Smooth muscle cell (in vitro differentiated cells): Measurements from ENCODE around the gene SCIN. TPM values are rescaled to one million over a fixed set of nuclear protein-coding genes. Genes with fewer than 3 reads are reported as not detected.
"Not testable (repeated sequence)": the region's sequence is repeated elsewhere in the genome, so short reads cannot be mapped to it uniquely, and the experiment has no call there.

Source experiments
- DNase-seq: peaks from one replicate; lab custom pipeline; 2025; ENCODE audit not compliant: unreplicated experiment; lab: John Stamatoyannopoulos, UW
- H2AFZ ChIP-seq: fragments of 200-600 bp; sonication (generic); 2 replicates; pipeline ENCODE4 v1.6.0; 2016; ENCODE audit warnings: antibody characterized with exemption, low read depth, mild to moderate bottlenecking
- H3F3A ChIP-seq: fragments of 200-600 bp; sonication (generic); 2 replicates; pipeline ENCODE4 v1.6.0; 2017; ENCODE audit warnings: antibody characterized with exemption, low read depth
- H3K27ac ChIP-seq: fragments of 200-600 bp; sonication (generic); 2 replicates; pipeline ENCODE4 v1.5.1; 2016; ENCODE audit warnings: low read depth, mild to moderate bottlenecking
- H3K27me3 ChIP-seq: fragments of 200-600 bp; sonication (generic); 2 replicates; pipeline ENCODE4 v1.6.1; 2016; ENCODE audit warnings: low read depth, mild to moderate bottlenecking
- H3K36me3 ChIP-seq: fragments of 200-600 bp; sonication (generic); 2 replicates; pipeline ENCODE4 v1.5.1; 2016; ENCODE audit warnings: low read depth
- H3K4me1 ChIP-seq: fragments of 200-600 bp; sonication (generic); 2 replicates; pipeline ENCODE4 v1.5.1; 2016; ENCODE audit warnings: low read depth
- H3K4me2 ChIP-seq: fragments of 200-600 bp; sonication (generic); 2 replicates; pipeline ENCODE4 v1.6.0; 2016; ENCODE audit warnings: mild to moderate bottlenecking
- H3K4me3 ChIP-seq: fragments of 200-600 bp; sonication (generic); 2 replicates; pipeline ENCODE4 v1.5.1; 2016; ENCODE audit warnings: mild to moderate bottlenecking
- H3K79me2 ChIP-seq: fragments of 200-600 bp; sonication (generic); 2 replicates; pipeline ENCODE4 v1.6.0; 2016; ENCODE audit warnings: low read depth, mild to moderate bottlenecking
- H3K9ac ChIP-seq: fragments of 200-600 bp; sonication (generic); 2 replicates; pipeline ENCODE4 v1.6.0; 2016; ENCODE audit warnings: low read depth
- H3K9me3 ChIP-seq: fragments of 200-600 bp; sonication (generic); replicated peaks from 2 replicates; pipeline ENCODE4 v1.5.1; 2016; ENCODE audit warnings: low read depth
- H4K20me1 ChIP-seq: fragments of 200-600 bp; sonication (generic); 2 replicates; pipeline ENCODE4 v1.6.0; 2016; ENCODE audit warnings: low read depth
- WGBS: methylation state at CpG from one replicate; pipeline ENCODE4 v1.1.7; 2016; ENCODE audit warnings: low lambda C conversion rate; 5-methylcytosine and 5-hydroxymethylcytosine counted together
- polyA plus RNA-seq: library from polyadenylated mRNA; unstranded; fragments of >200 nt; fragmentation: Nextera tagmentation; extraction: Ambion mirVana; gene quantifications from 2 replicates; pipeline ENCODE4 v1.2.1, GENCODE V29; 2016
- total RNA-seq: library from RNA; depleted of rRNA; stranded (reverse); fragments of >200 nt; gene quantifications from 2 replicates; pipeline ENCODE4 v1.2.3, GENCODE V29; 2014
- TF ChIP-seq, protein P1 (sequence below): fragments of 200-600 bp; sonication (generic); IDR thresholded peaks from 2 replicates; pipeline ENCODE4 v1.5.1; 2017; ENCODE audit warnings: borderline replicate concordance, mild to moderate bottlenecking, antibody characterized with exemption; ENCODE audit not compliant: insufficient read depth, poor library complexity, severe bottlenecking

Gene SCIN
- total and polyA plus RNA-seq, 2 experiments from 2014 or later: 0.31 TPM

GRCh38 chr7:12661581-12661980, 91.1 kb downstream of the SCIN start:
- Histone ChIP-seq H3F3A (no peaks in the 10 kb centered on the region), H3K4me2 (no peak overlapping the region), H3K36me3 (no peaks in the 10 kb centered on the region), H3K27ac (peak overlapping the region; percentile 81), H3K4me1 (no peaks in the 10 kb centered on the region), H2AFZ (no peak overlapping the region), H3K9ac (no peak overlapping the region), H4K20me1 (no peaks in the 10 kb centered on the region), H3K9me3 (no peaks in the 10 kb centered on the region), H3K4me3 (no peak overlapping the region), H3K27me3 (no peaks in the 10 kb centered on the region), H3K79me2 (no peaks in the 10 kb centered on the region)
- 93% methylated on average over 6 of the region's 6 CpGs for WGBS
- TF ChIP-seq, protein P1, sequence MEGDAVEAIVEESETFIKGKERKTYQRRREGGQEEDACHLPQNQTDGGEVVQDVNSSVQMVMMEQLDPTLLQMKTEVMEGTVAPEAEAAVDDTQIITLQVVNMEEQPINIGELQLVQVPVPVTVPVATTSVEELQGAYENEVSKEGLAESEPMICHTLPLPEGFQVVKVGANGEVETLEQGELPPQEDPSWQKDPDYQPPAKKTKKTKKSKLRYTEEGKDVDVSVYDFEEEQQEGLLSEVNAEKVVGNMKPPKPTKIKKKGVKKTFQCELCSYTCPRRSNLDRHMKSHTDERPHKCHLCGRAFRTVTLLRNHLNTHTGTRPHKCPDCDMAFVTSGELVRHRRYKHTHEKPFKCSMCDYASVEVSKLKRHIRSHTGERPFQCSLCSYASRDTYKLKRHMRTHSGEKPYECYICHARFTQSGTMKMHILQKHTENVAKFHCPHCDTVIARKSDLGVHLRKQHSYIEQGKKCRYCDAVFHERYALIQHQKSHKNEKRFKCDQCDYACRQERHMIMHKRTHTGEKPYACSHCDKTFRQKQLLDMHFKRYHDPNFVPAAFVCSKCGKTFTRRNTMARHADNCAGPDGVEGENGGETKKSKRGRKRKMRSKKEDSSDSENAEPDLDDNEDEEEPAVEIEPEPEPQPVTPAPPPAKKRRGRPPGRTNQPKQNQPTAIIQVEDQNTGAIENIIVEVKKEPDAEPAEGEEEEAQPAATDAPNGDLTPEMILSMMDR: no peak
- no peak for DNase-seq

DNA sequence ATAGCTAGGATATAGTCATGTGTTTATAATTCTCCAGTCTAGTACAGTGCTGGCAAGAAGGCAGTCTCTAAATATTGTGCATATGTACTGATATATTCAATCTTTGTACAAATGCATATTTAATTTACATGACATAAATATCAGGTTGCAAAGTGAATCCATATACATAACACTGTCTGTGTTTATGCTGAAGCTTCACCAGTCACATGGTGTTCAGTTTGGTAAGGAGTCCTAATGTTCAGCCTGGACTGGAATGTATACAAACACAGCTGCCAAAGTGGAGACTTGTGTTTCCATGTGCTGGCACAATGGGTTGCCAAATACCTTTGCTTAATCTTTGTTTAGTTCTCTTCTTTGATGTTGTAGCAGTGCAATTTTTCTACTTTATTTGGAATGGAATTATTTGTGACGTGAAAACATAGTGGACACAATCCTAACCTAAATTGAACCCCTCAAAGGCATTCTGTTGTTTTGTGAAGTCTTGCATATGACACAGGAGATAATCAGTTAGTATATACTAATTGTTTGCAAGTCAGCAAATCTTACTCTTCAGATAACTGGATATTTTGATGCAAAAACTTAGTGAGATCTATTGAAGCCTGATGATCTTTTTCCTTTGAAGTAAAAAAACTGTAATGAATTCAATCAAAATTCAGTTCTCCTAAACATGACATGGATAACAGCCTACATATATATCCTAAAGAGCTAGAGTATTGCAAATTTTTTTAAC, 99.6 kb downstream of the SCIN start:
- no peak for DNase-seq
- Histone ChIP-seq H3K36me3 (no peaks in the 10 kb centered on the region), H3K4me1 (no peaks in the 10 kb centered on the region), H3K9me3 (no peaks in the 10 kb centered on the region), H3K4me2 (no peak overlapping the region), H3K4me3 (no peak overlapping the region), H3K27ac (no peak overlapping the region), H3K9ac (no peak overlapping the region), H3K79me2 (no peaks in the 10 kb centered on the region), H3F3A (no peaks in the 10 kb centered on the region), H4K20me1 (no peaks in the 10 kb centered on the region), H3K27me3 (no peaks in the 10 kb centered on the region), H2AFZ (no peak overlapping the region)
- WGBS: 77% methylated on average over 1 of the region's 1 CpG
- TF ChIP-seq, protein P1: no peak

DNA sequence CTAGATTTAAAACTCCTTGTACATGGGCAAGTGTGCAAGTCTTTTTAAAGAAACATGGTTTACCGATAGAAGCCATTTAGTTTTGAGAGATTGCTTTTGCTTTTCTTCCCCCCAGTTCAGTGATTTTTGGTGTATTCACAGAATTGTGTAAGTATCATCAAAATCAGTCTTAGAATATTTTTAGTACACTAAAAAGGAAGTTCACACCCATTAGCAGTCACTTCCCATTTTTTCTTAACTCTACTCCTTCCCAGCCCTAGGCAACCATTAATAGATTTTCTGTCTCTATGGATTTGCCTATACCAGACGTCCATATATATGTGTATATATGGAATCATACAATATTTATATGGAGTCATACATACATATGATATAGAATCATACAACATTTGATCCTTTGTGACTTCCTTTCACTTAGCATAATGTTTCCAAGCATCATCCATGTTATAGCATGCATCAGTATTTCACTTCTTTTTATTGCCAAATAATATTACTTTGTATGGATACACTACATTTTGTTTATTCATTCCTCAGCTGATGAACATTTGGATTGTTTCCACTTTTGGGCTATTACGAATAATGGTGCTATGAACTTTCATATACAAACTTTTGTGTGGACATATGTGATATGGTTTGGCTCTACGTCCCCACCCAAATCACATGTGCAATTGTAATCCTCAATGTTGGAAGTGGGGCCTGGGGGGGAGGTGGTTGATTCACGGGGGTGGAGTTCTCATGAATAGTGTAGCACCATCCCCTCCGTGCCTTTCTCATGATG, 100.4 kb downstream of the SCIN start:
- H3K9ac ChIP-seq: no peak overlapping the region
- no peaks in the 10 kb centered on the region for H3F3A ChIP-seq
- no peaks in the 10 kb centered on the region for H3K79me2 ChIP-seq
- no peaks in the 10 kb centered on the region for H3K36me3 ChIP-seq
- H2AFZ ChIP-seq: no peak overlapping the region
- no peak overlapping the region for H3K4me2 ChIP-seq
- no peaks in the 10 kb centered on the region for H4K20me1 ChIP-seq
- no peak for DNase-seq
- H3K27me3 ChIP-seq: no peaks in the 10 kb centered on the region
- no peaks in the 10 kb centered on the region for H3K4me1 ChIP-seq
- 89% methylated on average over 6 of the region's 6 CpGs for WGBS
- H3K9me3 ChIP-seq: no peaks in the 10 kb centered on the region
- H3K4me3 ChIP-seq: no peak overlapping the region
- TF ChIP-seq, protein P1: no peak
- H3K27ac ChIP-seq: no peak overlapping the region

DNA sequence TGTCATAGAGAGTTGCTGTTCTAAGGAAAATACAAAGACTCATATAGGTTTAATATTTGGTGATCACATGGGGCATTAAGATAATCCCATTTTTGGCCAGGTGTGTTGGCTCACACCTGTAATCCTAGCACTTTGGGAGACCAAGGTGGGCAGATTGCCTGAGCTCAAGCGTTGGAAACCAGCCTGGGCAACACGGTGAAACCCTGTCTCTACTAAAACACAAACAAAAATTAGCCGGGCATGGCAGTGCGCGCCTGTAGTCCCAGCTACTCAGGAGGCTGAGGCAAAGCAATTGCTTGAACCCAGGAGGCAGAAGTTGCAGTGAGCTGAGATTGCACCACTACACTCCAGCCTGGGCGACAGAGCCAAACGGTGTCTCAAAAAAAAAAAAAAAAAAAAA, 102.9 kb downstream of the SCIN start:
- not testable (repeated sequence) for H3K4me3 ChIP-seq, H3K79me2 ChIP-seq, H3K9ac ChIP-seq, DNase-seq, H3K27me3 ChIP-seq, H3K4me2 ChIP-seq, H2AFZ ChIP-seq, H3K36me3 ChIP-seq, H4K20me1 ChIP-seq, H3K4me1 ChIP-seq, H3F3A ChIP-seq, H3K27ac ChIP-seq, H3K9me3 ChIP-seq
- 88% methylated on average over 7 of the region's 7 CpGs for WGBS
